Fibroblast of lung (primary cell): ENCODE measurements around the gene BCAS3.
"Not testable (repeated sequence)": the region's sequence is repeated elsewhere in the genome, so short reads cannot be mapped to it uniquely, and the experiment has no call there.

Source experiments
- CTCF ChIP-seq, 2 donors: IDR thresholded peaks in 1 of 2; conservative IDR thresholded peaks in 1 of 2; 1 replicate in 1 of 2; 2 replicates in 1 of 2; pipeline ENCODE4 v1.5.1; 2011 to 2012; ENCODE audit warnings: low read length in 2 of 2, control low read depth in 1 of 2, inconsistent platforms in 1 of 2, low read depth in 1 of 2, mild to moderate bottlenecking in 1 of 2
- EZH2 ChIP-seq: IDR thresholded peaks from 2 replicates; pipeline ENCODE4 v1.5.1; 2012; ENCODE audit warnings: low read length, control low read depth, mild to moderate bottlenecking; ENCODE audit errors: missing control alignments

- not testable (repeated sequence) for TF ChIP-seq CTCF (conservative IDR thresholded peaks at IDR 0.05 in 1 of 2, IDR thresholded peaks at IDR 0.05 in 1 of 2; ENCODE audit: low read depth in 1 of 2, low read length in 2 of 2); EZH2
These were observed 137.3 kb downstream of the BCAS3 start for GRCh38 chr17:60814941-60815340.
